ENCODE measurements around the gene LRRC15.

Gene LRRC15

DNA sequence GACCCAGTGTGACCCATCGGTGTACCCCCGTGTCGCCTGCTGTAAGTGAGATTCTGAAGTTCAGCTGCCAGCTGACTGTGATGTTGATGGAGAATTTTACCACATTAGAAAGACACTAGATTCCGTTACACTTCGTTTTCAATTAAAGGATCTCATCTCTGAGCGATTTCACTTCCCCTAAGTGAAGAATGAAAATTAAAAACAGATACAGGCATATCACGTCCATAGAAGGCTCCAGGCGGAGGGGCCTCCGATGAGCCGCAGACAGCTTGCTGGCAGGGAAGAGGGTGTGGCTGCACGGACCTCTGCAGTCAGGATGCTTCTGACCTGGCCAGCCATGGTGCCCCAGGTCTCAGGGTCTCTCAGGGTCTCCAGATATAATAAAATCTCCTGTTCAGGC, 11.9 kb downstream of the LRRC15 start:
- no peak overlapping the region for H2BK12ac ChIP-seq (ENCODE audit: low read length)
- no CpG with 5 or more reads among the region's 11 CpGs for WGBS (ENCODE audit: extremely low coverage, insufficient coverage, insufficient read length)
- no peak overlapping the region for H2AFZ ChIP-seq (ENCODE audit: insufficient read depth, low read length, poor library complexity)
- no peak overlapping the region for H3K4ac ChIP-seq (ENCODE audit: low read depth, low read length)
- no peaks in the 10 kb centered on the region for H3K4me1 ChIP-seq (ENCODE audit: control insufficient read depth in 1 of 2, insufficient read depth in 2 of 2, low read length in 2 of 2)
- H4K8ac ChIP-seq (ENCODE audit: low read depth, low read length), result no peak overlapping the region
- H2BK5ac ChIP-seq (ENCODE audit: low read depth, low read length, poor library complexity), result no peak overlapping the region
- no peak overlapping the region for H2AK5ac ChIP-seq (ENCODE audit: low read length)
- no peaks in the 10 kb centered on the region for H3K27me3 ChIP-seq (ENCODE audit: insufficient read depth, low read length)
- H3K4me3 ChIP-seq (ENCODE audit: low read depth, low read length), result no peak overlapping the region
- no peak for DNase-seq
- H3K36me3 ChIP-seq (ENCODE audit: control insufficient read depth in 1 of 2, insufficient read depth in 2 of 2, low read length in 2 of 2), result no peaks in the 10 kb centered on the region
- H3K14ac ChIP-seq (ENCODE audit: low read length), result no peak overlapping the region
- no peak overlapping the region for H2BK120ac ChIP-seq (ENCODE audit: insufficient read depth, low read length, poor library complexity)
- H3K27ac ChIP-seq (ENCODE audit: low read depth, low read length), result no peak overlapping the region
- H3K79me1 ChIP-seq (ENCODE audit: low read length), result no peaks in the 10 kb centered on the region
- no peak overlapping the region for H3K9ac ChIP-seq (ENCODE audit: low read length)
- peaks cover 11% of the 10 kb centered on the region for H3K9me3 ChIP-seq (ENCODE audit: insufficient read depth, low read depth, low read length)
- no peak overlapping the region for H4K12ac ChIP-seq (ENCODE audit: low read depth, low read length)
- H4K91ac ChIP-seq (ENCODE audit: low read depth, low read length), result no peak overlapping the region
- H3K18ac ChIP-seq (ENCODE audit: low read length), result no peak overlapping the region
- no peak overlapping the region for H3K23ac ChIP-seq (ENCODE audit: low read length)
- H3K79me2 ChIP-seq (ENCODE audit: control insufficient read depth, insufficient read depth, low read length, poor library complexity), result no peaks in the 10 kb centered on the region
- H3K4me2 ChIP-seq (ENCODE audit: low read length), result no peak overlapping the region

DNA sequence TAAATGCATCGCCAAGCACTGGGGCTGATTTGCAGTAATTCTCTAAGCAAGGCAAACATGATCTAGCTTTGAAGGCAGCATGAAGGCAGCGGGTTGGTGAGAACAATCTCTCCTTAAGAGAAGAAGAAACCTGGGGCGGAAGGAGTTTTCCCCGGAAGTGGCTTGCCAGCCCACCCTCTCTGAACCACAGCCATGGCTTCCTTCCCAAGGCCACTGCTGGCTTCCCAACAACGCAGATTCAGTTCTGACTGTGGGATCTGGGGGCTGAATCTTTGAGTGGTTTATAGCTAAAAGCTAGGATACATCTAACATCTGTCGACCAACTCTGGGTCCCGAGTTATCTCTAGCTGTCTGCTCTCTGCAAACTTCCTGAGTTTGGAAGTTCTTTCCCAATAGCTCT, 14.2 kb downstream of the LRRC15 start:
- Histone ChIP-seq H4K91ac (ENCODE audit: low read depth, low read length) (no peak overlapping the region), H3K9me3 (ENCODE audit: insufficient read depth, low read depth, low read length) (peaks cover 12% of the 10 kb centered on the region), H2BK12ac (ENCODE audit: low read length) (no peak overlapping the region), H3K4me2 (ENCODE audit: low read length) (no peak overlapping the region), H3K14ac (ENCODE audit: low read length) (no peak overlapping the region), H3K27me3 (ENCODE audit: insufficient read depth, low read length) (no peaks in the 10 kb centered on the region), H2BK5ac (ENCODE audit: low read depth, low read length, poor library complexity) (no peak overlapping the region), H4K12ac (ENCODE audit: low read depth, low read length) (no peak overlapping the region), H3K4ac (ENCODE audit: low read depth, low read length) (no peak overlapping the region), H3K36me3 (ENCODE audit: control insufficient read depth in 1 of 2, insufficient read depth in 2 of 2, low read length in 2 of 2) (no peaks in the 10 kb centered on the region), H3K23ac (ENCODE audit: low read length) (no peak overlapping the region), H3K79me2 (ENCODE audit: control insufficient read depth, insufficient read depth, low read length, poor library complexity) (peaks cover 2% of the 10 kb centered on the region), H3K18ac (ENCODE audit: low read length) (no peak overlapping the region), H2BK120ac (ENCODE audit: insufficient read depth, low read length, poor library complexity) (no peak overlapping the region), H2AK5ac (ENCODE audit: low read length) (no peak overlapping the region), H3K27ac (ENCODE audit: low read depth, low read length) (no peak overlapping the region), H3K4me3 (ENCODE audit: low read depth, low read length) (no peak overlapping the region), H2AFZ (ENCODE audit: insufficient read depth, low read length, poor library complexity) (no peak overlapping the region), H3K4me1 (ENCODE audit: control insufficient read depth in 1 of 2, insufficient read depth in 2 of 2, low read length in 2 of 2) (no peaks in the 10 kb centered on the region), H3K79me1 (ENCODE audit: low read length) (no peaks in the 10 kb centered on the region), H3K9ac (ENCODE audit: low read length) (no peak overlapping the region), H4K8ac (ENCODE audit: low read depth, low read length) (no peak overlapping the region)
- no peak for DNase-seq
- no CpG with 5 or more reads among the region's 7 CpGs for WGBS (ENCODE audit: extremely low coverage, insufficient coverage, insufficient read length)

DNA sequence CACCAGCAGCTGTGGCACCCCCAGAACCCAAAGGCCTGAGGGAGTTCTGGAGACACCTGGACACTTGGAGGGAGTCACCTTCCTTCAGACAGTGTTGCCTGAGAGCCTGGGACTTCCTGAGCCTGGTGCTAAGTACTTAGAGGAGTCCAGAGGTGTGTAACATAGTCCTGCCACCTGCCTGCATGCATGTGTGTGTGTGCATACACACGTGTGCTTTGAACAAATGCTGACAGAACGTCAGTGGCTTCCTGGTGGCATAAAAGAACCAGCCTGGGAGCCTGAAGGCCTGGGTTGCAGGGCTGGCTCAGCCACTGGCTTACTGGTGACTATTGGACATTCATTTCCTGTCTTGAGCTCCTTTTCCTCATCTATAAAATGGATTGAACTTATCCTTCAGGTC, 15.2 kb downstream of the LRRC15 start:
- WGBS (ENCODE audit: extremely low coverage, insufficient coverage, insufficient read length), result no CpG with 5 or more reads among the region's 2 CpGs

DNA sequence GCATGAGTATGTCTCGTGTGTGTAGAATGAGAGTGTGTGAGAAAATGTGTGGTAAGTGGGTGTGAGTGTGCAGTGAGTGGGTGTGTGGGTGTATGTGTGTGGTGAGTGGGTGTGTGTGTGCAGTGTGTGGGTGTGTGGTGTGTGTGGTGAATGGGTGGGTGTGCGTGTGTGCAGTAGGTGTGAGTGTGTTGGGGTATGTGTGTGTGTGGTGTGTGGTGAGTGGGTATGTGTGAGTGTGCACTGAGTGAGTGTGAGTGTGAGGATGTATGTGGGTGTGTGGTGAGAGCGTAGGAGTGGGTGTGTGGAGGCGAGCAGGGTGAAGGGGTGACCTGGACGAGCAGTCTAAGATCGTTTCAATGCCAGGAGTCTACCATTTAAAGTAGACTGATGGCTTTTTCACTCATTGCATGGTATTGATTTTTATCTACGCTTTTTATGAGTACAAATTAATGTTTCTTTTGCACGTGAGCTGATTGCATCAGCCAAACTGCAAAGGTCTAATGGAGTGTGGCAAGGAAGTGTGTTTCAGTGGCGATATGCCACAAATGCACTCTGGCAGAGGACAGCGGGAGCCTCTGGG, 16.8 kb downstream of the LRRC15 start:
- peak overlapping the region; percentile 14 for H3K9ac ChIP-seq (ENCODE audit: low read length)
- no peaks in the 10 kb centered on the region for H3K4me1 ChIP-seq (ENCODE audit: control insufficient read depth in 1 of 2, insufficient read depth in 2 of 2, low read length in 2 of 2)
- H4K12ac ChIP-seq (ENCODE audit: low read depth, low read length), result no peak overlapping the region
- no peak overlapping the region for H3K23ac ChIP-seq (ENCODE audit: low read length)
- no peak overlapping the region for H3K4me2 ChIP-seq (ENCODE audit: low read length)
- no peak overlapping the region for H3K27ac ChIP-seq (ENCODE audit: low read depth, low read length)
- H3K4ac ChIP-seq (ENCODE audit: low read depth, low read length), result no peak overlapping the region
- peak overlapping the region; percentile 33 for H3K4me3 ChIP-seq (ENCODE audit: low read depth, low read length)
- H2AK5ac ChIP-seq (ENCODE audit: low read length), result no peak overlapping the region
- H2BK12ac ChIP-seq (ENCODE audit: low read length), result no peak overlapping the region
- H3K27me3 ChIP-seq (ENCODE audit: insufficient read depth, low read length), result no peaks in the 10 kb centered on the region
- 100% methylated on average over 4 of the region's 10 CpGs for WGBS (ENCODE audit: extremely low coverage, insufficient coverage, insufficient read length)
- H2AFZ ChIP-seq (ENCODE audit: insufficient read depth, low read length, poor library complexity), result no peak overlapping the region
- H2BK5ac ChIP-seq (ENCODE audit: low read depth, low read length, poor library complexity), result no peak overlapping the region
- peaks cover 9% of the 10 kb centered on the region for H3K9me3 ChIP-seq (ENCODE audit: insufficient read depth, low read depth, low read length)
- no peaks in the 10 kb centered on the region for H3K36me3 ChIP-seq (ENCODE audit: control insufficient read depth in 1 of 2, insufficient read depth in 2 of 2, low read length in 2 of 2)
- peaks cover 2% of the 10 kb centered on the region for H3K79me2 ChIP-seq (ENCODE audit: control insufficient read depth, insufficient read depth, low read length, poor library complexity)
- H2BK120ac ChIP-seq (ENCODE audit: insufficient read depth, low read length, poor library complexity), result no peak overlapping the region
- no peaks in the 10 kb centered on the region for H3K79me1 ChIP-seq (ENCODE audit: low read length)
- H4K8ac ChIP-seq (ENCODE audit: low read depth, low read length), result no peak overlapping the region
- H4K91ac ChIP-seq (ENCODE audit: low read depth, low read length), result no peak overlapping the region
- no peak for DNase-seq
- H3K14ac ChIP-seq (ENCODE audit: low read length), result no peak overlapping the region
- H3K18ac ChIP-seq (ENCODE audit: low read length), result no peak overlapping the region

More for the DNA sequence above, 15.2 kb downstream of the LRRC15 start:
- no peaks in the 10 kb centered on the region for H3K4me1 ChIP-seq (ENCODE audit: control insufficient read depth in 1 of 2, insufficient read depth in 2 of 2, low read length in 2 of 2)
- peaks cover 9% of the 10 kb centered on the region for H3K9me3 ChIP-seq (ENCODE audit: insufficient read depth, low read depth, low read length)
- no peak overlapping the region for H3K27ac ChIP-seq (ENCODE audit: low read depth, low read length)
- no peaks in the 10 kb centered on the region for H3K27me3 ChIP-seq (ENCODE audit: insufficient read depth, low read length)
- H4K91ac ChIP-seq (ENCODE audit: low read depth, low read length), result no peak overlapping the region
- no peak overlapping the region for H2AK5ac ChIP-seq (ENCODE audit: low read length)
- no peaks in the 10 kb centered on the region for H3K36me3 ChIP-seq (ENCODE audit: control insufficient read depth in 1 of 2, insufficient read depth in 2 of 2, low read length in 2 of 2)
- H2BK120ac ChIP-seq (ENCODE audit: insufficient read depth, low read length, poor library complexity), result no peak overlapping the region
- H4K8ac ChIP-seq (ENCODE audit: low read depth, low read length), result no peak overlapping the region
- no peak overlapping the region for H4K12ac ChIP-seq (ENCODE audit: low read depth, low read length)
- H3K14ac ChIP-seq (ENCODE audit: low read length), result no peak overlapping the region
- H3K79me2 ChIP-seq (ENCODE audit: control insufficient read depth, insufficient read depth, low read length, poor library complexity), result peaks cover 2% of the 10 kb centered on the region
- no peak overlapping the region for H2AFZ ChIP-seq (ENCODE audit: insufficient read depth, low read length, poor library complexity)
- no peak overlapping the region for H3K9ac ChIP-seq (ENCODE audit: low read length)
- no peak overlapping the region for H3K23ac ChIP-seq (ENCODE audit: low read length)
- H3K18ac ChIP-seq (ENCODE audit: low read length), result no peak overlapping the region
- H3K4ac ChIP-seq (ENCODE audit: low read depth, low read length), result no peak overlapping the region
- DNase-seq, result no peak
- no peak overlapping the region for H2BK12ac ChIP-seq (ENCODE audit: low read length)
- H2BK5ac ChIP-seq (ENCODE audit: low read depth, low read length, poor library complexity), result no peak overlapping the region
- no peak overlapping the region for H3K4me3 ChIP-seq (ENCODE audit: low read depth, low read length)
- no peak overlapping the region for H3K4me2 ChIP-seq (ENCODE audit: low read length)
- H3K79me1 ChIP-seq (ENCODE audit: low read length), result no peaks in the 10 kb centered on the region

Data from trophoblast cell (in vitro differentiated cells and primary cell).